Measurements from ENCODE around the gene RPL13. TPM values are rescaled to one million over a fixed set of nuclear protein-coding genes. Genes with fewer than 3 reads are reported as not detected.

Gene RPL13
- polyA plus RNA-seq, 4 donors, result 1,722 to 3,231 (median 2,380) TPM

DNA sequence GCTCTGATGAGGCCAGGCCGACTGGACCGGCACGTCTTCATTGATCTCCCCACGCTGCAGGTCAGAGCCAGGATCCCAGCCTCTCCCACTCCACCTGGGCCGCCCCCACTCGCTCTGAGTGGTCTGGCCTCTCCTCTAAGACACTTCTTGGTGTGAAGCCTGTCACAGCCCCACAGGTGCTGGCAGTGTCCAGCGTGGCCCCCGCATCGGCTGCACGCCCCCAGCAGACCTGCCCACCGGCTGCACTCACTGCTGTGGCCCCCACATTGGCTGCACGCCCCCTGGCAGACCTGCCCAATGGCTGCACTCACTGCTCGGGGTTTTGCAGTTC, 15.8 kb upstream of the RPL13 start:
- no peak for DNase-seq (ENCODE audit: low read depth in 4 of 4, low spot score in 2 of 4)

DNA sequence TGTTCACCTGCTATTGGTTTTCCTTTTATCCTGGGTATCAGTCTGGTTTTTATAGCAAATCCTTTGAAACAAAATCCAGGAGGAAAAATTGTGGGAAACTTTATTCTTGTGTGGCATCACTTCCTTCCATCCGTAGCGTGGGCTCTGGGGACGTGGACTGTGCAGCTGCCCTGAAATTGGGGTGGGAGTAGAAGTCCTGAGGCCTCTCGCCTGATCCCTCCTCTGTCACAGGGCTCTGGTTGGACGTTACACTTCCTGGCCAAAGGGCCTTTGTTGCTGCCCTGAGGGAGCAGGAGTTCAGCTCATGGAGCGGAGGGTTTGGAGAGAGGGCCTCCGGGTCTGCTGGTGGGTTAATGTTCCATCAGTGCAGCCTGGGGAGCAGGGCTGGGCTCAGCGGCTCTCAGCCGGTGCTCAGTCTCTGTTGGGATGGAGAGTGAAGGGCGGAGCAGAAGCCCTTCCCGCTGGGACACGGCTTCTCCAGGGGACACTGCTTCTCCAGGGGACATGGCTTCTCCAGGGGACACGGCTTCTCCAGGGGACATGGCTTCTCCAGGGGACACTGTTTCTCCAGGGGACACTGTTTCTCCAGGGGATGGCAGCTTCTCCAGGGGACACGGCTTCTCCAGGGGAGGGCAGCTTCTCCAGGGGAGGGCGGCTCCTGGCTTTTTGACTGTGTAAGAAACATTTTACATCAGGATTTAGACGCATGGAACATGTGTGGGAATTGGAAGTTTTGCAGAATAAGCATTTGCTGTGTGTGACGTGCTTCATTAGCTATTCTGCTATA, 15.2 kb upstream of the RPL13 start:
- DNase-seq (ENCODE audit: low read depth in 4 of 4, low spot score in 2 of 4), result no peak

DNA sequence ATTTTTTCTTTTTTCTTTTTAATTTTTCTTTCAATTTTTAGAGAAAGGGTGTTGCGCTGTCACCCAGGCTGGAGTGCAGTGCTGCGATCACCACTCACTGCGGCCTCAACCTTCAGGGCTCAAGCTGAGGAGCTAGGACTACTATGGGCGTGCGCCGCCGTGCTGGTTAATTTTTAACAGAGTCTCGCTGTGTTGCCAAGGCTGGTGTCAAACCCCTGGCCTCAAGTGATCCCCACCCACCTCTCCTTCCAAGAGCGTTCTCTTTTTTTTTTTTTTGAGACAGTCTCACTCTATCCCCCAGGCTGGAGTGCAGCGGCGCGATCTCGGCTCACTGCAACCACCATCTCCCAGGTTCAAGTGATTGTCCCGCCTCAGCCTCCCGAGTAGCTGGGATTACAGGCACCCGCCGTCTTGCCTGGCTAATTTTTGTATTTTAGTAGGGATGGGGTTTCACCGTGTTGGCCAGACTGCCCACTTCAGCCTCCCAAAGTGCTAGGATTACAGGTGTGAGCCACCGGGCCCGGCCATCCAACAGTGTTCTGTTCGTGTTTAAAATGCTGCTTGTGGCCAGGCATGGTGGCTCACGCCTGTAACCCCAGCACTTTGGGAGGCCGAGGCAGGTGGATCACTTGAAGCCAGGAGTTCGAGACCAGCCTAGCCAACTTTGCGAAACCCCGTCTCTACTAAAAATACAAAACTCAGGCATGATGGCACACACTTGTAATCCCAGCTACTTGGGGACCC, 14.5 kb upstream of the RPL13 start:
- peak in 1 of 4 donors; percentile 16 for DNase-seq (ENCODE audit: low read depth in 4 of 4, low spot score in 2 of 4)

GRCh38 chr16:89546781-89547180, 13.7 kb upstream of the RPL13 start:
- DNase-seq (ENCODE audit: low read depth in 4 of 4, low spot score in 2 of 4), result no peak

DNA sequence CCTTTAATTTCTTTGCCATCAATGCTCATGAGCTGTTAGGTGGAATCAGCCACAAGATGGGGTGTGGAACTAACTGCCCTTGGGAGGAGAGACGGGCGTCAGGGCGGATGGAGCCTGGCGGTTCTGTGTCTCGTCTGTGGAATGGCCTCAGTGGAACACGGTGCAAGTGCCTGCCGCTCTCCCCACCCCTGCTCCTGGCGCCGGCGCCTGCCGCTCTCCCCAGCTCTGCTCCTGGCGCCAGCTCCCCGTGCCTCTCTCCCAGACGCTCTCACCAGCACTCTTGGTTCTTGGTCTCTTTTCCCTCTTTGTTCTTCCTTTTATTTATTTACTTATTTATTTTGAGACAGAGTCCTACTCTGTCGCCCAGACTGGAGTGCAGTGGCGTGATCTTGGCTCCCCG, 13.2 kb upstream of the RPL13 start:
- no peak for DNase-seq (ENCODE audit: low read depth in 4 of 4, low spot score in 2 of 4)

- DNase-seq (ENCODE audit: low read depth in 4 of 4, low spot score in 2 of 4), result no peak
Observed at GRCh38 chr16:89547860-89548259, 12.6 kb upstream of the RPL13 start.

GRCh38 chr16:89548344-89549006, 12.0 kb upstream of the RPL13 start:
- DNase-seq (ENCODE audit: low read depth in 4 of 4, low spot score in 2 of 4), result no peak

DNA sequence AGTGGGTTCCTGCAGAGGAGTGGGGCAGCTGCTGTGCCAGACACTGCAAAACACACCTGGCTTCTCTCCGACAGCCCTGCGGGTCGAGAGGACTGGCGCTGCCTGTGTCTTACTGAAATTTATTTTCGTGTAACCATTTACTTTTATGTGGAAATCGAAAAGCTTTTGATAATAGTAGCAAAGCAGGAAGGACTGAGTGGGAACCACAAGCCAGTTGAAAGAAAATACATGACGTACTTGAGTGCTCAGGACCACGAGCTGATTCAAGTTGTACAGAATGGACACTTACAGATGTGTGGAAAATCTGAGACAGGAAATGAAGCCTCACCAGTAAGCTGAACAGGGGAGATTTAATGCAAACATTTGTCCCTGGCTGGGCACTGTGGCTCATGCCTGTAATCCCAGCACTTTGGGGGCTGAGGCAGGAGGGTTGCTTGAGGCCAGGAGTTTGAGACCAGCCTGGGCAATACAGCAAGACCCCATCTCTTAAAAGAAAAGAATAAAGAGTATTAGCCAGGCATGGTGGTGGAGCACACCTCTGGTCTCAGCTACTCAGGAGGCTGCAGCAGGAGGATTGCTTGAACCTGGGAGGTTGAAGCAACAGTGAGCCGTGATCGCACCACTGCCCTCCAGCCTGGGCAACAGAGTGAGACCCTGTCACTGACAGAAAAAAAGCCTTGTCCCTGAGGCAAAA, 11.3 kb upstream of the RPL13 start:
- DNase-seq (ENCODE audit: low read depth in 4 of 4, low spot score in 2 of 4), result no peak

DNA sequence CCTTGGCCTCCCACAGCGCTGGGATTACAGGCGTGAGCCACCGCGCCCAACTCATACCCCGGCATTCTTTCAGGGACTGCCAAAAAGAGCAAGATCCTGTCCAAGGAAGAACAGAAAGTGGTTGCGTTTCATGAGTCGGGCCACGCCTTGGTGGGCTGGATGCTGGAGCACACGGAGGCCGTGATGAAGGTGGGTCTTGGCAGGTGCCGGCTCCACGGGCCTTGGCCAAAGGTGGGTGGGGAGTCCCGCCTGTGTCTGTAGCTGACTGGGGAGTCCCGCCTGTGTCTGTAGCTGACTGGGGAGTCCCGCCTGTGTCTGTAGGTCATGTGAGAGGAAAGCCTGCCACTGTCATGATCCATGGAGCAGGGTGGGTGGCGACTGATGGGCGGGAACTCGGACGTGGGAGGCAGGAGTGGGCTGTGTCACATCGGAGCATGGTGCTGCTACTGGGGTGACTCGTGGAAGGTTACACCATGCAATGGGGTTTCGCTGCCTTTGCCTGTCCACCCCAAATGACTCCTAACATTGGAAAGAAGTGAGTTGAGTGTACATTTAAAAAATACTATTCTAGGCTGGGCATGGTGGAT, 10.0 kb upstream of the RPL13 start:
- DNase-seq (ENCODE audit: low read depth in 4 of 4, low spot score in 2 of 4), result no peak

- DNase-seq (ENCODE audit: low read depth in 4 of 4, low spot score in 2 of 4), result no peak
Observed at GRCh38 chr16:89552329-89552728, 8.2 kb upstream of the RPL13 start.

GRCh38 chr16:89552913-89553312, 7.6 kb upstream of the RPL13 start:
- no peak for DNase-seq (ENCODE audit: low read depth in 4 of 4, low spot score in 2 of 4)

DNA sequence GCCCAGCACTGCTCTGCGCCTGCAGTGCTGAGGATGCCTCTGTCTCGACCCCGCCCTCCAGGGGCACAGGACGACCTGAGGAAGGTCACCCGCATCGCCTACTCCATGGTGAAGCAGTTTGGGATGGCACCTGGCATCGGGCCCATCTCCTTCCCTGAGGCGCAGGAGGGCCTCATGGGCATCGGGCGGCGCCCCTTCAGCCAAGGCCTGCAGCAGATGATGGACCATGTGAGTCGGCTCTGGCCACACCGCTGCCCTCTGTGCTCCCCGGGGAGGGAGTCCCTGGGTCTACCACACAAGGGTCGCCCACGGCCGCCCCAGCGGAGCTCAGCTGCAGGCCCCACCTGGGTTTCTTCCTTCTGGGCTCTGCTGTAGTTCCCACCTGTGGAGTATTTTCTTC, 6.7 kb upstream of the RPL13 start:
- no peak for DNase-seq (ENCODE audit: low read depth in 4 of 4, low spot score in 2 of 4)

- no peak for DNase-seq (ENCODE audit: low read depth in 4 of 4, low spot score in 2 of 4)
Observed at GRCh38 chr16:89554343-89554742, 6.1 kb upstream of the RPL13 start.

GRCh38 chr16:89555265-89555664, 5.2 kb upstream of the RPL13 start:
- no peak for DNase-seq (ENCODE audit: low read depth in 4 of 4, low spot score in 2 of 4)

GRCh38 chr16:89555780-89556179, 4.7 kb upstream of the RPL13 start:
- DNase-seq (ENCODE audit: low read depth in 4 of 4, low spot score in 2 of 4), result no peak

- DNase-seq (ENCODE audit: low read depth in 4 of 4, low spot score in 2 of 4), result no peak
Observed at GRCh38 chr16:89556750-89557689, 3.5 kb upstream of the RPL13 start.

GRCh38 chr16:89557690-89558490, 2.6 kb upstream of the RPL13 start:
- DNase-seq (ENCODE audit: low read depth in 4 of 4, low spot score in 2 of 4), result no peak

GRCh38 chr16:89561142-89561883, 831 bp downstream of the RPL13 start:
- DNase-seq (ENCODE audit: low read depth in 4 of 4, low spot score in 2 of 4), result no peak
